HepG2 (cell line): ENCODE results near the gene SDK1. TPM values are rescaled to one million over a fixed set of nuclear protein-coding genes. Genes with fewer than 3 reads are reported as not detected.

Experiments used
- ATAC-seq: fragments of 200-7000 bp; cut with Tn5 transposase; 3 replicates; pipeline ENCODE4 v1.9.1; 2020; ENCODE audit warnings: mild to moderate bottlenecking, moderate library complexity
- BruUV-seq: library from RNA; stranded (reverse); fragments of 400-500 nt; replicated peaks from 2 replicates; lab custom pipeline; 2021; lab: Mats Ljungman, UMichigan
- CTCF ChIA-PET: fragments of 300-600 bp; formaldehyde crosslinking; extraction: SDS; loops from one replicate; lab custom pipeline; 2021; ENCODE audit warnings: low total read pairs, inconsistent platforms, low intra/inter-chr PET ratio; lab: Yijun Ruan, JAX
- POLR2A ChIA-PET: fragments of 350-600 bp; sonication (Branson Sonifier 250); formaldehyde crosslinking; loops from one replicate; lab custom pipeline; 2020; ENCODE audit warnings: antibody characterized with exemption, inconsistent platforms; lab: Yijun Ruan, JAX
- DNase-seq: peaks from one replicate; pipeline ENCODE4 v3.0.0-alpha.2; 2015; ENCODE audit warnings: low spot score
- FAIRE-seq: peaks from 3 replicates; lab custom pipeline; 2011; peaks lifted over from hg19 to GRCh38; lab: Jason Lieb, UNC
- H2AFZ ChIP-seq: one replicate; pipeline ENCODE4 v1.6.1; 2011; ENCODE audit warnings: low read length, inconsistent platforms
- H3K27ac ChIP-seq: fragments of 300-600 bp; 3 replicates; pipeline ENCODE4 v1.8.0; 2011; ENCODE audit warnings: mixed run types, mild to moderate bottlenecking, mixed read lengths, low read length, inconsistent platforms; ENCODE audit not compliant: insufficient read depth; ENCODE audit errors: extremely low read length
- H3K27me3 ChIP-seq, 2 experiments: fragments of 200-600 bp in 1 of 2; 2 replicates in 1 of 2; 3 replicates in 1 of 2; pipeline versions ENCODE4 v1.6.0 to v1.8.0; 2011; ENCODE audit warnings: low read length in 2 of 2, mild to moderate bottlenecking in 2 of 2, moderate library complexity in 2 of 2, inconsistent platforms in 1 of 2; ENCODE audit not compliant: insufficient read depth in 2 of 2, control insufficient read depth in 1 of 2
- H3K36me3 ChIP-seq, 2 experiments: fragments of 200-600 bp in 1 of 2; replicated peaks in 1 of 2; 2 replicates in 1 of 2; 3 replicates in 1 of 2; pipeline versions ENCODE4 v1.5.1 to v1.8.0; 2011; ENCODE audit warnings: low read length in 2 of 2, inconsistent platforms in 1 of 2; ENCODE audit not compliant: insufficient read depth in 2 of 2, control insufficient read depth in 1 of 2
- H3K4me1 ChIP-seq: 2 replicates; pipeline ENCODE4 v1.5.1; 2012; ENCODE audit warnings: low read length, inconsistent platforms; ENCODE audit not compliant: insufficient read depth
- H3K4me2 ChIP-seq: 2 replicates; pipeline ENCODE4 v1.6.0; 2011; ENCODE audit warnings: low read depth, low read length, inconsistent platforms
- H3K4me3 ChIP-seq, 3 experiments: fragments of 200-600 bp in 1 of 3; sonication (generic), shearing (Covaris generic) in 1 of 3; replicated peaks in 1 of 3; 2 replicates each; pipeline ENCODE4 v1.5.1; 2011 to 2016; ENCODE audit warnings: low read length in 3 of 3, inconsistent platforms in 2 of 3, low read depth in 2 of 3, mild to moderate bottlenecking in 2 of 3, control low read depth in 1 of 3, mixed read lengths in 1 of 3; ENCODE audit not compliant: insufficient read depth in 1 of 3
- H3K79me2 ChIP-seq: one replicate; pipeline ENCODE4 v1.6.1; 2011; ENCODE audit warnings: low read length, inconsistent platforms; ENCODE audit not compliant: insufficient read depth
- H3K9ac ChIP-seq: 2 replicates; pipeline ENCODE4 v1.6.0; 2011; ENCODE audit warnings: mild to moderate bottlenecking, low read depth, low read length, inconsistent platforms; ENCODE audit not compliant: insufficient read depth
- H3K9me3 ChIP-seq: 2 replicates; pipeline ENCODE4 v1.5.1; 2012; ENCODE audit warnings: mild to moderate bottlenecking, low read length
- H4K20me1 ChIP-seq: 2 replicates; pipeline ENCODE4 v1.6.0; 2011; ENCODE audit warnings: inconsistent platforms, mild to moderate bottlenecking, low read length, moderate library complexity; ENCODE audit not compliant: insufficient read depth
- NCOR1 ChIP-seq: fragments of 200-600 bp; sonication (generic); IDR thresholded peaks from 2 replicates; pipeline ENCODE4 v1.7.0; 2017; ENCODE audit warnings: antibody characterized with exemption, low read length, borderline replicate concordance
- PAF1 ChIP-seq: IDR thresholded peaks from 2 replicates; pipeline ENCODE4 v1.6.1; 2016; ENCODE audit warnings: missing genetic modification reagents, missing compliant biosample characterization
- ZBTB49 ChIP-seq: sonication (generic); formaldehyde crosslinking; IDR thresholded peaks from 2 replicates; pipeline ENCODE4 v1.4.0; 2020; ENCODE audit warnings: missing genetic modification reagents, borderline replicate concordance
- ZNF124 ChIP-seq: sonication (generic); formaldehyde crosslinking; IDR thresholded peaks from 2 replicates; pipeline ENCODE4 v1.4.0; 2020; ENCODE audit warnings: missing genetic modification reagents
- ZNF337 ChIP-seq: sonication (generic); formaldehyde crosslinking; IDR thresholded peaks from 2 replicates; pipeline ENCODE4 v1.5.1; 2020; ENCODE audit warnings: missing genetic modification reagents, low read depth, mild to moderate bottlenecking, borderline replicate concordance
- ZNF724P ChIP-seq: sonication (generic); formaldehyde crosslinking; IDR thresholded peaks from 2 replicates; pipeline ENCODE4 v1.8.0; 2022; ENCODE audit warnings: missing genetic modification reagents, borderline replicate concordance
- ZNF75D ChIP-seq: sonication (generic); formaldehyde crosslinking; IDR thresholded peaks from 2 replicates; pipeline ENCODE4 v1.8.1; 2023; ENCODE audit warnings: missing genetic modification reagents, mild to moderate bottlenecking, borderline replicate concordance
- ZNF878 ChIP-seq: sonication (generic); formaldehyde crosslinking; IDR thresholded peaks from 2 replicates; pipeline ENCODE4 v1.8.1; 2023; ENCODE audit warnings: mild to moderate bottlenecking, missing genetic modification reagents, moderate library complexity
- WGBS: methylation state at CpG from one replicate; pipeline ENCODE4 v1.1.6; 2017; ENCODE audit warnings: low lambda C conversion rate; 5-methylcytosine and 5-hydroxymethylcytosine counted together
- in situ Hi-C: cut with HindIII; loops from 2 replicates; pipeline ENCODE4 v1.10.0; 2017; ENCODE audit warnings: low pct_unique_long_range_greater_than_20kb; ENCODE audit not compliant: extremely low pct_ligation_motif_present
- intact Hi-C: fragments of 100-400 bp; cut with micrococcal nuclease; formaldehyde crosslinking; loops from one replicate; pipeline ENCODE4 v1.10.0; 2022; ENCODE audit not compliant: unreplicated experiment
- polyA plus RNA-seq, 8 experiments: library from polyadenylated mRNA; depleted of rRNA in 3 of 8; stranded (reverse) in 7 of 8; unstranded in 1 of 8; fragments of >200 nt; fragmentation: Illumina TruSeq in 4 of 8; extraction: Trizol in 4 of 8; gene quantifications; 2 replicates each; pipeline versions ENCODE4 v1.2.1 to v1.2.3, GENCODE V29; 2011 to 2016; ENCODE audit warnings: low read depth in 4 of 8, missing spikeins in 1 of 8, mixed read lengths in 1 of 8; ENCODE audit not compliant: insufficient read depth in 1 of 8
- total RNA-seq, 5 experiments: library from RNA; depleted of rRNA; stranded (reverse); fragments of >200 nt; fragmentation: Illumina TruSeq; extraction: Trizol; gene quantifications; 2 replicates each; pipeline ENCODE4 v1.2.3, GENCODE V29; 2016; ENCODE audit warnings: low read depth in 1 of 5
- TF ChIP-seq, protein P1 (sequence below): sonication (generic); formaldehyde crosslinking; IDR thresholded peaks from 2 replicates; pipeline ENCODE4 v1.5.0; 2020; ENCODE audit warnings: mild to moderate bottlenecking, missing genetic modification reagents, borderline replicate concordance
- TF ChIP-seq, protein P2 (sequence below): sonication (generic); formaldehyde crosslinking; IDR thresholded peaks from 2 replicates; pipeline ENCODE4 v1.4.0; 2020; ENCODE audit warnings: missing genetic modification reagents, borderline replicate concordance
- TF ChIP-seq, protein P3 (sequence below): sonication (generic); formaldehyde crosslinking; IDR thresholded peaks from 2 replicates; pipeline ENCODE4 v1.4.0; 2020; ENCODE audit warnings: missing genetic modification reagents; ENCODE audit errors: not compliant biosample characterization

Gene SDK1
- total and polyA plus RNA-seq, 2 of the 13 experiments (the other 11 are each of a cell fraction or from before 2014, with no cell fraction given) = 0.35 to 2.4 TPM

- H3K27me3 ChIP-seq = no peaks in the 10 kb centered on the region
- no peaks in the 10 kb centered on the region for H4K20me1 ChIP-seq
- H3K4me3 ChIP-seq = no peak overlapping the region
- POLR2A ChIA-PET = no interaction called here
- H3K9me3 ChIP-seq = no peaks in the 10 kb centered on the region
- H3K36me3 ChIP-seq = no peaks in the 10 kb centered on the region; a peak in 1 of 5 replicates
- DNase-seq = no peak
- CTCF ChIA-PET = no interaction called here
- no peak for ATAC-seq
- H3K4me1 ChIP-seq = no peaks in the 10 kb centered on the region
- in situ Hi-C loops = no loop called here
- no peak overlapping the region for H3K4me2 ChIP-seq
- H3K9ac ChIP-seq = no peak overlapping the region
- no peaks in the 10 kb centered on the region for H3K79me2 ChIP-seq
- no peak for FAIRE-seq
- TF ChIP-seq ZNF124 (CRISPR knock-in tag) (no peak), ZNF337 (CRISPR knock-in tag) (no peak), PAF1 (CRISPR knock-in tag) (no peak), ZBTB49 (CRISPR knock-in tag) (no peak), ZNF75D (CRISPR knock-in tag) (no peak), NCOR1 (no peak), ZNF878 (CRISPR knock-in tag) (no peak), ZNF724P (no peak)
- TF ChIP-seq, protein P1, sequence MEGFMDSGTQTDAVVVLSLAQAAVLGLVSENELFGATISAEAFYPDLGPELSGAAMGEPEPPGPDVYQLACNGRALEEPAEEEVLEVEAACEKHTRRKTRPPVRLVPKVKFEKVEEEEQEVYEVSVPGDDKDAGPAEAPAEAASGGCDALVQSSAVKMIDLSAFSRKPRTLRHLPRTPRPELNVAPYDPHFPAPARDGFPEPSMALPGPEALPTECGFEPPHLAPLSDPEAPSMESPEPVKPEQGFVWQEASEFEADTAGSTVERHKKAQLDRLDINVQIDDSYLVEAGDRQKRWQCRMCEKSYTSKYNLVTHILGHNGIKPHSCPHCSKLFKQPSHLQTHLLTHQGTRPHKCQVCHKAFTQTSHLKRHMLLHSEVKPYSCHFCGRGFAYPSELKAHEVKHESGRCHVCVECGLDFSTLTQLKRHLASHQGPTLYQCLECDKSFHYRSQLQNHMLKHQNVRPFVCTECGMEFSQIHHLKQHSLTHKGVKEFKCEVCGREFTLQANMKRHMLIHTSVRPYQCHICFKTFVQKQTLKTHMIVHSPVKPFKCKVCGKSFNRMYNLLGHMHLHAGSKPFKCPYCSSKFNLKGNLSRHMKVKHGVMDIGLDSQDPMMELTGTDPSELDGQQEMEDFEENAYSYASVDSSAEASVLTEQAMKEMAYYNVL (CRISPR knock-in tag) = no peak
- TF ChIP-seq, protein P2, sequence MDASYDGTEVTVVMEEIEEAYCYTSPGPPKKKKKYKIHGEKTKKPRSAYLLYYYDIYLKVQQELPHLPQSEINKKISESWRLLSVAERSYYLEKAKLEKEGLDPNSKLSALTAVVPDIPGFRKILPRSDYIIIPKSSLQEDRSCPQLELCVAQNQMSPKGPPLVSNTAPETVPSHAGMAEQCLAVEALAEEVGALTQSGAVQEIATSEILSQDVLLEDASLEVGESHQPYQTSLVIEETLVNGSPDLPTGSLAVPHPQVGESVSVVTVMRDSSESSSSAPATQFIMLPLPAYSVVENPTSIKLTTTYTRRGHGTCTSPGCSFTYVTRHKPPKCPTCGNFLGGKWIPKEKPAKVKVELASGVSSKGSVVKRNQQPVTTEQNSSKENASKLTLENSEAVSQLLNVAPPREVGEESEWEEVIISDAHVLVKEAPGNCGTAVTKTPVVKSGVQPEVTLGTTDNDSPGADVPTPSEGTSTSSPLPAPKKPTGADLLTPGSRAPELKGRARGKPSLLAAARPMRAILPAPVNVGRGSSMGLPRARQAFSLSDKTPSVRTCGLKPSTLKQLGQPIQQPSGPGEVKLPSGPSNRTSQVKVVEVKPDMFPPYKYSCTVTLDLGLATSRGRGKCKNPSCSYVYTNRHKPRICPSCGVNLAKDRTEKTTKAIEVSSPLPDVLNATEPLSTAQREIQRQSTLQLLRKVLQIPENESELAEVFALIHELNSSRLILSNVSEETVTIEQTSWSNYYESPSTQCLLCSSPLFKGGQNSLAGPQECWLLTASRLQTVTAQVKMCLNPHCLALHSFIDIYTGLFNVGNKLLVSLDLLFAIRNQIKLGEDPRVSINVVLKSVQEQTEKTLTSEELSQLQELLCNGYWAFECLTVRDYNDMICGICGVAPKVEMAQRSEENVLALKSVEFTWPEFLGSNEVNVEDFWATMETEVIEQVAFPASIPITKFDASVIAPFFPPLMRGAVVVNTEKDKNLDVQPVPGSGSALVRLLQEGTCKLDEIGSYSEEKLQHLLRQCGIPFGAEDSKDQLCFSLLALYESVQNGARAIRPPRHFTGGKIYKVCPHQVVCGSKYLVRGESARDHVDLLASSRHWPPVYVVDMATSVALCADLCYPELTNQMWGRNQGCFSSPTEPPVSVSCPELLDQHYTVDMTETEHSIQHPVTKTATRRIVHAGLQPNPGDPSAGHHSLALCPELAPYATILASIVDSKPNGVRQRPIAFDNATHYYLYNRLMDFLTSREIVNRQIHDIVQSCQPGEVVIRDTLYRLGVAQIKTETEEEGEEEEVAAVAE (CRISPR knock-in tag) = no peak
- TF ChIP-seq, protein P3, sequence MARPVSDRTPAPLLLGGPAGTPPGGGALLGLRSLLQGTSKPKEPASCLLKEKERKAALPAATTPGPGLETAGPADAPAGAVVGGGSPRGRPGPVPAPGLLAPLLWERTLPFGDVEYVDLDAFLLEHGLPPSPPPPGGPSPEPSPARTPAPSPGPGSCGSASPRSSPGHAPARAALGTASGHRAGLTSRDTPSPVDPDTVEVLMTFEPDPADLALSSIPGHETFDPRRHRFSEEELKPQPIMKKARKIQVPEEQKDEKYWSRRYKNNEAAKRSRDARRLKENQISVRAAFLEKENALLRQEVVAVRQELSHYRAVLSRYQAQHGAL (CRISPR knock-in tag) = no peak
- TF ChIP-seq, all 625 proteins: peak for 0
- no peak overlapping the region for H2AFZ ChIP-seq
- intact Hi-C loops = no loop called here
- BruUV-seq = no TSS peak
- H3K27ac ChIP-seq = no peak overlapping the region
- WGBS = 71% methylated on average over 9 of the region's 9 CpGs
Measured at GRCh38 chr7:4108951-4109350, 807.9 kb downstream of the SDK1 start.
